Inflammatory macrophage treated with lipopolysaccharide for 1 hour (primary cell): ENCODE results near the gene GOLPH3.
A peak's percentile ranks its signal among the peaks of the same experiment; 100 is the strongest.
"Not testable (repeated sequence)": the region's sequence is repeated elsewhere in the genome, so short reads cannot be mapped to it uniquely, and the experiment has no call there.

ENCODE experiments used
- DNase-seq, 2 donors: peaks; one replicate each; pipeline ENCODE4 v3.0.0-alpha.2; 2020 to 2022

The GOLPH3 gene

DNA sequence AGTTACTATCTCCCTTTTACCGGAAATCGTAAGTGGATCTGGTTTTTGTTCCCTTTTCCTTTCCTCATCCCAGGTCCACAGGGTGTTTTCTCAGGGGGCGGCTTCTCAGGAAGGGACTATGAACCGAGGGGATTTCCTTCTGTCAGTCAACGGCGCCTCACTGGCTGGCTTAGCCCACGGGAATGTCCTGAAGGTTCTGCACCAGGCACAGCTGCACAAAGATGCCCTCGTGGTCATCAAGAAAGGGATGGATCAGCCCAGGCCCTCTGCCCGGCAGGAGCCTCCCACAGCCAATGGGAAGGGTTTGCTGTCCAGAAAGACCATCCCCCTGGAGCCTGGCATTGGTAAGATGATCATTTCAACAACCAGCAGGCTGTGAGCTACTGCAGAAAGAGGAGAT is 75.8 kb downstream of the GOLPH3 start:
- peak in 1 of 2 donors; percentile 12 for DNase-seq

DNA sequence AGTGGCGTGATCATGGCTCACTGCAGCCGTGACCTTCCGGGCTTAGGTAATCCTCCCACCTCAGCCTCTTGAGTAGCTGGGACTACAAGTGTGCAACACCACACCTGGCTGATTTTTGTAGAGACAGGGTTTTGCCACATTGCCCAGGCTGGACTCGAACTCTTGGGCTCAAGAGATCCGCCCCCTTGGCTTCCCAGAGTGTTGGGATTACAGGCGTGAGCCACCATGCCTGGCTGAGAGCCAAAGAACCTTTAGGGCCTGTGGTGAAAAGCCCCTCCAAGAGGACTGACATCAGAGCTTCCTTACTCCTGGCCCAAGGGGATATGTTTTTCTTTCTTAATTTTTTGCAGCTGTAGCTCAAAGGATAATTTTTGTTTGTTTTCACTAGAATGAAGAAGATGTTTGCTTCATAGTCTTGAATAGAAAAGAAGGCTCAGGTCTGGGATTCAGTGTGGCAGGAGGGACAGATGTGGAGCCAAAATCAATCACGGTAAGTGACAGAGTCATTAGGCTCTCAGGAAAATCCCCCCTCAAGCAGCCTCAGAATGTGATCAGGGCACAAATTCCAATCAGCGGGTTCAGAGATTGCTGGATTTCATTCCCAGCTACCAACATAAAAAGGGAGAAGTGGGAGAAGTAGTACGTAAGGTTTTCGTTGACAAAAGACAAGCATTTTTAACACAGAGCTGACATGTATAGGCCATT is 77.1 kb downstream of the GOLPH3 start:
- no peak for DNase-seq

DNA sequence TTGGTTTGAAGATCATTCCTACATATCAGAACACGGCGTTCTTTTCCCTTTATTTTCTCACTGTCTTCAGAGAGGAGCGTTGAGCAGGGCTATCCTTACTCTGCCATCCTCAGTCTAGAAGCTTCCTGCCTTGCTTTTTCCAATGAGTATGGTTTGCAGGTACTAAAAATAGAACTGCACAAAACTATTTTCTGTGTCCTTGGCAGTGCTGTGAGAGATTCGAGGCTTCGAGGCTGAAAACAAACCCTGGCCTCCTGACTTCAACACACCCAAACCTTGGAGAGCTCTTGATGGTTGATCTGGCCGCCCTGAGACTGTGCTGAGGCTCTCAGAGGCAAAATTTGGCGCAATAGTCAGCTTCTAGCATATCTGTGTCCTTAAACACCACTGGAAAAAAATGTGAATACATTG is 78.9 kb downstream of the GOLPH3 start:
- DNase-seq = no peak

DNA sequence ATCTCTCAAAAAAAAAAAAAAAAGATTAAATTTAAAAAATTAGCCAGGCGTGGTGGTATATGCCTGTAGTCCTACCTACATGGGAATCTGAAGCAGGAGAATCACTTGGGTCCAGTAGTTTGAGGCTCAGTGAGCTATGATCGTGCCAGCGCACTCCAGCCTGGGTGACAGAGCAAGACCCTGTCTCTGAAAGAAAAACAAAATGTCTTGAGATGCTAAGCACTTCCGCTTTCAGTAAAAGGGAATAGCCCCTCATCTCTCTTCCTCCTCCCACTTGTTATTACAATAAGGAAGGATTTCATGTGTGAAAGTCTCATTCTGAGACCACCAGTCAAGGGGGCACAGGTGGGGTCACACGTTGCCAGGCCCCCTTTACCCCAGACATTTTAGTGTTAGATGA is 79.4 kb downstream of the GOLPH3 start:
- no peak for DNase-seq

DNA sequence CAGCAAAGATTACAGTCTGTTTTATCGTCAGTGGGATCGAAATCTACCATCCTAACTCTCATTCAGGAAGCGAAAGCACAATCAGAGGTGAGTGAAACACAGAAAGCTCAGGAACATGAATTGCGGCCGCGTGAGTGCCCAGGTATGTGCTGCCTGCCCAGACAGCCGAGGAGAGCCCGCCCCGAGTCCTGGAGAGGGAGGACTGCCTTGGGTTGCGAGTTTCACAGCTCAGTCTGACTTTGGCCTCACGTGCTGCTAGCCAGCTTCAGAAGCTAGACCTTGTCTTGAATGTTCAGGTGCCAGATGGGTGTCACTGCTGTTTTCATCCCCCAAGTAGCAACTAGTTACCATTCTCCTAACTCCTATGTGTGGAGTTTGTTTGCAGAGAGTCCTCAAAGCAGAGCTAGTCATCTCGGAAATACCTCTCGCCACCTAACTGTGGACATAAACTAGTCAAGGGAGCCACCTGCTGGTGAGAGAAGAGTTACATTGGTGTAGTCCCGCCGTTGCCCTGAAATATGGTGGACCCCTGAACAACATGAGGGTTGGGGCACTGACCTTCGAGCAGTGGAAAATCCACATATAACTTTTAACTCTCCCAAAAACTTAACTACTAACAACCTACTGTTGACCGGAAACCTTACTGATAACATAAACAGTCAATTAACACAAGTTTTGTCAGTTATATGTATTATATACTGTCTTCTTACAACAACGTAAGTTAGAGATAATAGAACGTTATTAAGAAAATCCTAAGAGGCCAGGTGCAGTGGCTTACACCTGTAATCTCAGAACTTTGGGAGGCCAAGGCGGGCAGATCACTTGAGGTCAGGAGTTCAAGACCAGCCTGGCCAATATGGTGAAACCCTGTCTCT is 80.9 kb downstream of the GOLPH3 start:
- peak; percentile 34 to 74 for DNase-seq

DNA sequence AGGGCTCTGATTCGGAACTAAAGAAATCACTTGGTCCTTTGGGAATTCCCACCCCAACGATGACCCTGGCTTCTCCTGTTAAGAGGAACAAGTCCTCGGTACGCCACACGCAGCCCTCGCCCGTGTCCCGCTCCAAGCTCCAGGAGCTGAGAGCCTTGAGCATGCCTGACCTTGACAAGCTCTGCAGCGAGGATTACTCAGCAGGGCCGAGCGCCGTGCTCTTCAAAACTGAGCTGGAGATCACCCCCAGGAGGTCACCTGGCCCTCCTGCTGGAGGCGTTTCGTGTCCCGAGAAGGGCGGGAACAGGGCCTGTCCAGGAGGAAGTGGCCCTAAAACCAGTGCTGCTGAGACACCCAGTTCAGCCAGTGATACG is 83.4 kb downstream of the GOLPH3 start:
- no peak for DNase-seq

DNA sequence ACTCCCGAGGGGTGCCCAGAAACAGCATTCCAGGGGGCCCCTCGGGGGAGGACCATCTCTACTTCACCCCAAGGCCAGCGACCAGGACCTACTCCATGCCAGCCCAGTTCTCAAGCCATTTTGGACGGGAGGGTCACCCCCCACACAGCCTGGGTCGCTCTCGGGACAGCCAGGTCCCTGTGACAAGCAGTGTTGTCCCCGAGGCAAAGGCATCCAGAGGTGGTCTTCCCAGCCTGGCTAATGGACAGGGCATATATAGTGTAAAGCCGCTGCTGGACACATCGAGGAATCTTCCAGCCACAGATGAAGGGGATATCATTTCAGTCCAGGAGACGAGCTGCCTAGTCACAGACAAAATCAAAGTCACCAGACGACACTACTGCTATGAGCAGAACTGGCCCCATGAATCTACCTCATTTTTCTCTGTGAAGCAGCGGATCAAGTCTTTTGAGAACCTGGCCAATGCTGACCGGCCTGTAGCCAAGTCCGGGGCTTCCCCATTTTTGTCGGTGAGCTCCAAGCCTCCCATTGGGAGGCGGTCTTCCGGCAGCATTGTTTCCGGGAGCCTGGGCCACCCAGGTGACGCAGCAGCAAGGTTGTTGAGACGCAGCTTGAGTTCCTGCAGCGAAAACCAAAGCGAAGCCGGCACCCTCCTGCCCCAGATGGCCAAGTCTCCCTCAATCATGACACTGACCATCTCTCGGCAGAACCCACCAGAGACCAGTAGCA is 83.9 kb downstream of the GOLPH3 start:
- DNase-seq = no peak

DNA sequence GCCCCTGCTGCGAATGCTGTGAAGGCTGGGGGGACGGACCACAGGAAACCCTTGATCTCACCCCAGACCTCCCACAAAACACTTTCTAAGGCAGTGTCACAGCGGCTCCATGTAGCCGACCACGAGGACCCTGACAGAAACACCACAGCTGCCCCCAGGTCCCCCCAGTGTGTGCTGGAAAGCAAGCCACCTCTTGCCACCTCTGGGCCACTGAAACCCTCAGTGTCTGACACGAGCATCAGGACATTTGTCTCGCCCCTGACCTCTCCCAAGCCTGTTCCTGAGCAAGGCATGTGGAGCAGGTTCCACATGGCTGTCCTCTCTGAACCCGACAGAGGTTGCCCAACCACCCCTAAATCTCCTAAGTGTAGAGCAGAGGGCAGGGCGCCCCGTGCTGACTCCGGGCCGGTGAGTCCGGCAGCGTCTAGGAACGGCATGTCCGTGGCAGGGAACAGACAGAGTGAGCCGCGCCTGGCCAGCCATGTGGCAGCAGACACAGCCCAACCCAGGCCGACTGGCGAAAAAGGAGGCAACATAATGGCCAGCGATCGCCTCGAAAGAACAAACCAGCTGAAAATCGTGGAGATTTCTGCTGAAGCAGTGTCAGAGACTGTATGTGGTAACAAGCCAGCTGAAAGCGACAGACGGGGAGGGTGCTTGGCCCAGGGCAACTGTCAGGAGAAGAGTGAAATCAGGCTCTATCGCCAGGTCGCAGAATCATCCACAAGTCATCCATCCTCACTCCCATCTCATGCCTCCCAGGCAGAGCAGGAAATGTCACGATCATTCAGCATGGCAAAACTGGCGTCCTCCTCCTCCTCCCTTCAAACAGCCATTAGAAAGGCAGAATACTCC is 84.7 kb downstream of the GOLPH3 start:
- no peak for DNase-seq

DNA sequence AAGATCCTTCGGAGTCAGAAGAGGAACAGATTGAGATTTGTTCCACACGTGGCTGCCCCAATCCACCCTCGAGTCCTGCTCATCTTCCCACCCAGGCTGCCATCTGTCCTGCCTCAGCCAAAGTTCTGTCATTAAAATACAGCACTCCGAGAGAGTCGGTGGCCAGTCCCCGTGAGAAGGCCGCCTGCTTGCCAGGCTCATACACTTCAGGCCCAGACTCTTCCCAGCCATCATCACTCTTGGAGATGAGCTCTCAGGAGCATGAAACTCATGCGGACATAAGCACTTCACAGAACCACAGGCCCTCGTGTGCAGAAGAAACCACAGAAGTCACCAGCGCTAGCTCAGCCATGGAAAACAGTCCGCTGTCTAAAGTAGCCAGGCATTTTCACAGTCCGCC is 85.9 kb downstream of the GOLPH3 start:
- no peak for DNase-seq

DNA sequence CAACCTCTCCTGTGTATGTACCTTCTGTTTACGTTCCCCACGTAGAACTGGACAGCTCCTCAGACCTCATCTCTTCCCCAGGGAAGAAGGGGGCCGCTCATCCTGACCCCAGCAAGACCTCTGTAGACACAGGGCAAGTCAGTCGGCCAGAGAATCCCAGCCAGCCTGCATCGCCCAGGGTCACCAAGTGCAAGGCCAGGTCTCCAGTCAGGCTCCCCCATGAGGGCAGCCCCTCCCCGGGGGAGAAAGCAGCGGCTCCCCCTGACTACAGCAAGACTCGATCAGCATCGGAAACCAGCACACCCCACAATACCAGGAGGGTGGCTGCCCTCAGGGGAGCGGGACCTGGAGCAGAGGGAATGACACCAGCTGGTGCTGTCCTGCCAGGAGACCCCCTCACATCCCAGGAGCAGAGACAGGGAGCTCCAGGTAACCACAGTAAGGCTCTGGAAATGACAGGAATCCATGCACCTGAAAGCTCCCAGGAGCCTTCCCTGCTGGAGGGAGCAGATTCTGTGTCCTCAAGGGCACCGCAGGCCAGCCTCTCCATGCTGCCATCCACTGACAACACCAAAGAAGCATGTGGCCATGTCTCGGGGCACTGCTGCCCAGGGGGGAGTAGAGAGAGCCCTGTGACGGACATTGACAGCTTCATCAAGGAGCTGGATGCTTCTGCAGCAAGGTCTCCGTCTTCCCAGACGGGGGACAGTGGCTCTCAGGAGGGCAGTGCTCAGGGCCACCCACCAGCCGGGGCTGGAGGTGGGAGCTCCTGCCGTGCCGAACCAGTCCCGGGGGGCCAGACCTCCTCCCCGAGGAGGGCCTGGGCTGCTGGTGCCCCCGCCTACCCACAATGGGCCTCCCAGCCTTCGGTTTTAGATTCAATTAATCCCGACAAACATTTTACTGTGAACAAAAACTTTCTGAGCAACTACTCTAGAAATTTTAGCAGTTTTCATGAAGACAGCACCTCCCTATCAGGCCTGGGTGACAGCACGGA is 86.7 kb downstream of the GOLPH3 start:
- DNase-seq = no peak

DNA sequence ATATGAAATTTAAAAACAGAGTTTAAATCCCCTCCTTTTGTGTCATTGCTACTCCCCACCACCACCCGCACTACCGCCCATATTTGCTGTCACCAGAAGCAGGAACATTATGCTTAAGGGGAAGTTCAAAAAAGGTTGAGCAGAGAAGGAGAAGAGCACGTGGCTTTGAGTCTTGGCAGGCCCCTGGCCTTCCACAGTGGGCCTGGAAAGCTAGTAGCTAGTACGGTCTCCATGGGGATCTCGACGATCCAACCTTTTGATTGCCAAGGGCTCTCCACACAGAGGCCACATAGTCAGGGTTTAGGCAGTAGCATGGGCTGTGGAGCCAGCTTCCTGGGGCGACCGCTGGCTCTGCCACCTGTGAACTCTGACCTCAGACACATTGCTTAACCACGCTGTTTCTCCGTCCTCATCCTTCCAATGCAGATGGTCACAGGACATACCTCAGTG is 90.1 kb downstream of the GOLPH3 start:
- DNase-seq = peak; percentile 54 to 74

DNA sequence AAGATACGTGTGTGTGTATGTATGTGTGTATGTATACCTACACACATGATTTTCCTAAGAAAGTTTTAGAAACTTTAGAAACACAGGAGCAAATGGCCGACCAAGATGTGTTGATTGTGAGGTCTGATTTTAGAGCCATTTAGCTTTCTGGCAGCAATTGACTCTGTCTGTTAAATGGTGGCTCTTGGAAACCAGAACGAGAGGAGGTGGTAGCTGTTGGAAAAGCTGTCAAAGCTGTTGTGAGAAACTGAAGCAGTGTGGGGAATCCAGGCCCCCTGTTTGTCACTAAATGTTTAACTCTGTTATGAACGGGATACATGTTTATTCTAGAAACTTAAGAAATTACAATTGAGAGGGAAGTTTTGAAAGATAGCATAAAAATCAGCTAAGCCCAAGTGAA is 91.4 kb downstream of the GOLPH3 start:
- DNase-seq = no peak

DNA sequence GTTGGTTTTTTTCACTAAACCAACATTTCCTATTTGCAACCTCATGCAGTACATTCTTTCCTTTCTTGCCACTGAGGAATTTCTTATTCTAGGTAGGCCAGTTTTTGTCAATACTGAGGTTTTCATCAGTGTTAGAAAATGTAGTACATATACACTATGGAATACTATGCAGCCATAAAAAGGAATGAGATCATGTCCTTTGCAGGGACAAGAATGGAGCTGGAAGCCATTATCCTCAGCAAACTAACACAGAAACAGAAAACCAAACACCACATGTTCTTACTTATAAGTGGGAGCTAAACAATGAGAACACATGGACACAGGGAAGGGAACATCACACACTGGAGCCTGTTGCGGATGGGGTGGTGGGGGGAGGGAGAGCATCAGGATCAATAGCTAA is 93.6 kb downstream of the GOLPH3 start:
- DNase-seq = not testable (repeated sequence)

DNA sequence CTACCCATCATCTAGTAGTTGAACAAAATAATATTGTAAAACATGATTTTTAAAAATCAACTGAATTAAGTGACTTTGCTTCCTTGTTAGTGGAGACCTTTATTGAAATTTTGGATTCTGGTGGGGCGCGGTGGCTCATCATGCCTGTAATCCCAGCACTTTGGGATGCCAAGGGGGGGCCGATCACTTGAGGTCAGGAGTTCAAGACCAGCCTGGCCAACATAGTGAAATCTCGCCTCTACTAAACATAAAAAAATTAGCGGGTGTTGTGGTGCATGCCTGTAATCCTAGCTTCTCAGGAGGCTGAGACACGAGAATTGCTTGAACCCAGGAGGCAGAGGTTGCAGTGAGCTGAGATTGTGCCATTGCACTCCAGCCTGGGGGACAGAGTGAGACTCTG is 95.3 kb downstream of the GOLPH3 start:
- not testable (repeated sequence) for DNase-seq

DNA sequence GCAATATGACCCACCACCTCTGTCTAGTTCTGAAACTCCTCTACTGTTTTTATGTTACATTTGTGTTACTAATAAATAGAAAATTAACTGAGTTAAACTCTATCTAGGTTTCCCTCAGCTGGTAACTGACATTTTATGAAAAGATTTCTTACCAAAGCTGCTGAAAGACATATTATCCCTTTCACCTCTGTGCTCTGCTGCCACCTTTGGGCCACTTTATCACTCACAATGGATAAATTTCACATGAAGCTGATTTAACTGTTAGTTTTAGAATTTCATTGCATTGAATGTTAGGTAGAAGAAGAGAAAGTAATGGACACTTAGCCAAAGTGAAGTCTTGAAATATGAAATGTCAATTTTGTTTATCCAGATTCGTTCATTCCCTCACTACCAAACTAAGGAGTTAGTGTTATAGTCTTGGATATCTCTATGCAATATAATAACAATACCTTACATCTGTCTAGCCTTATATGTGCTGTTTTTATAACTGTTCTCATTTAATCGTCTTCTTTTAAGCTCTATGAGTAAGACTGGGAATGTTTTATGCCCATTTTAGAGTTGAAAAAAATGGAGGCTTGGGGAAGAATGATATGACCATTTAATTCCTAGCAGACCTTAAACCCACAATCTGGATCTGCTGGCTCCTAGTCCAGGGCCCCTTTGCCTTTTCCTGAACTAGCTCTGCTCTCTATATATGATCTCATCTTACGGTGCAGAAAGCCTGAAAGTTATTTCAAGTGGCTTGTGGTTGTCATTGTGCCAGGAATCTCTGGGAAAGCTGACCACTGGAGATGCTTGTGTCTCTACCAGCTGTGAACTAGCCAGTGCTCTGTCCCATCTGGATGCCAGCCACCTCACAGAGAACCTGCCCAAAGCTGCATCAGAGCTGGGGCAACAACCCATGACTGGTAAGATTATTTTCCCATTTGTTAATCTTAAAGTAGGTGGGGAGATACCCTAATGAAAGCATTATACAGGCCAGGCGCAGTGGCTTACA is 97.1 kb downstream of the GOLPH3 start:
- DNase-seq = peak; percentile 38 to 82
